GM23248 (cell line): Measurements from ENCODE around the gene TSBP1. TPM values are rescaled to one million over a fixed set of nuclear protein-coding genes. Genes with fewer than 3 reads are reported as not detected.

Experiments used
- DNase-seq: peaks from one replicate; pipeline ENCODE4 v3.0.0-alpha.2; 2015
- H2AFZ ChIP-seq: fragments of 200-600 bp; sonication (generic); 2 replicates; pipeline ENCODE4 v1.6.1; 2016; ENCODE audit warnings: antibody characterized with exemption
- H3F3A ChIP-seq: fragments of 200-600 bp; sonication (generic); 2 replicates; pipeline ENCODE4 v1.6.1; 2016; ENCODE audit warnings: mild to moderate bottlenecking, antibody characterized with exemption, mixed run types; ENCODE audit not compliant: insufficient read depth
- H3K27ac ChIP-seq: fragments of 200-600 bp; sonication (generic); 2 replicates; pipeline ENCODE4 v1.5.1; 2016; ENCODE audit warnings: mild to moderate bottlenecking
- H3K27me3 ChIP-seq: fragments of 200-600 bp; sonication (generic); replicated peaks from 2 replicates; pipeline ENCODE4 v1.6.1; 2016; ENCODE audit warnings: mild to moderate bottlenecking; ENCODE audit not compliant: insufficient read depth
- H3K36me3 ChIP-seq: fragments of 200-600 bp; sonication (generic); 2 replicates; pipeline ENCODE4 v1.6.1; 2016; ENCODE audit warnings: low read depth, mild to moderate bottlenecking
- H3K4me1 ChIP-seq: fragments of 200-600 bp; sonication (generic); 2 replicates; pipeline ENCODE4 v1.6.1; 2016; ENCODE audit warnings: mild to moderate bottlenecking; ENCODE audit not compliant: insufficient read depth
- H3K4me2 ChIP-seq: fragments of 200-600 bp; sonication (generic); one replicate; pipeline ENCODE4 v1.6.1; 2016; ENCODE audit warnings: mild to moderate bottlenecking; ENCODE audit not compliant: unreplicated experiment
- H3K4me3 ChIP-seq: fragments of 200-600 bp; sonication (generic); 2 replicates; pipeline ENCODE4 v1.5.1; 2016; ENCODE audit warnings: mild to moderate bottlenecking
- H3K79me2 ChIP-seq: fragments of 200-600 bp; sonication (generic); 2 replicates; pipeline ENCODE4 v1.6.1; 2016; ENCODE audit warnings: mild to moderate bottlenecking; ENCODE audit not compliant: insufficient read depth
- H3K9ac ChIP-seq: fragments of 200-600 bp; sonication (generic); 2 replicates; pipeline ENCODE4 v1.6.1; 2016; ENCODE audit warnings: mild to moderate bottlenecking
- H3K9me2 ChIP-seq: fragments of 200-600 bp; sonication (generic); 2 replicates; pipeline ENCODE4 v1.6.1; 2016; ENCODE audit warnings: mixed run types, mild to moderate bottlenecking, moderate library complexity; ENCODE audit not compliant: insufficient read depth
- H3K9me3 ChIP-seq: fragments of 200-600 bp; sonication (generic); one replicate; pipeline ENCODE4 v1.6.1; 2017; ENCODE audit warnings: low read depth
- H4K20me1 ChIP-seq: fragments of 200-600 bp; sonication (generic); 2 replicates; pipeline ENCODE4 v1.6.0; 2016; ENCODE audit not compliant: insufficient read depth
- EZH2 ChIP-seq: fragments of 200-600 bp; sonication (generic); IDR thresholded peaks from 2 replicates; pipeline ENCODE4 v1.6.1; 2018; ENCODE audit warnings: antibody characterized with exemption, mild to moderate bottlenecking; ENCODE audit not compliant: insufficient read depth, poor library complexity, severe bottlenecking
- EZH2phosphoT487 ChIP-seq: fragments of 200-600 bp; sonication (generic); IDR thresholded peaks from 2 replicates; pipeline ENCODE4 v1.6.1; 2018; ENCODE audit warnings: antibody characterized with exemption, moderate library complexity, mild to moderate bottlenecking, low read depth; ENCODE audit not compliant: insufficient read depth
- WGBS, 2 experiments: methylation state at CpG; one replicate each; pipeline ENCODE4 v1.1.6; 2015 to 2017; ENCODE audit warnings: low lambda C conversion rate in 2 of 2, low coverage in 1 of 2; ENCODE audit errors: missing lambda C conversion rate in 2 of 2; 5-methylcytosine and 5-hydroxymethylcytosine counted together
- in situ Hi-C: fragments of 300-500 bp; cut with MboI; formaldehyde crosslinking; loops from 2 replicates; pipeline ENCODE4 v1.15.0; 2020
- polyA plus RNA-seq: library from polyadenylated mRNA; unstranded; fragments of >200 nt; fragmentation: Nextera tagmentation; extraction: Ambion mirVana; gene quantifications from 2 replicates; pipeline ENCODE4 v1.2.1, GENCODE V29; 2016
- total RNA-seq: library from RNA; depleted of rRNA; stranded (reverse); fragments of >200 nt; shearing (Covaris generic); gene quantifications from 2 replicates; pipeline ENCODE4 v1.2.3, GENCODE V29; 2014

The TSBP1 gene
- total and polyA plus RNA-seq, 2 experiments from 2014 or later, result not detected

- Histone ChIP-seq H3K9me2 (no peaks in the 10 kb centered on the region), H3K27ac (no peak overlapping the region), H4K20me1 (no peaks in the 10 kb centered on the region), H2AFZ (no peak overlapping the region), H3K36me3 (no peaks in the 10 kb centered on the region), H3F3A (no peaks in the 10 kb centered on the region), H3K4me2 (no peak overlapping the region), H3K4me3 (no peak overlapping the region), H3K27me3 (peaks cover 4% of the 10 kb centered on the region; the same call in 1 of the 2 replicates), H3K79me2 (no peaks in the 10 kb centered on the region), H3K9ac (no peak overlapping the region), H3K9me3 (no peaks in the 10 kb centered on the region), H3K4me1 (no peaks in the 10 kb centered on the region)
- WGBS, 2 experiments, result 71 to 73% methylated on average over 1 of the region's 1 CpG
- DNase-seq, result no peak
- TF ChIP-seq EZH2phosphoT487, result no peak
- TF ChIP-seq EZH2, result no peak
- in situ Hi-C loops, result no loop called here
Measured at GRCh38 chr6:32386040-32386439, 14.3 kb upstream of the TSBP1 start.

GRCh38 chr6:32382757-32383420 is 11.2 kb upstream of the TSBP1 start:
- Histone ChIP-seq H3K4me2 (no peak overlapping the region), H2AFZ (no peak overlapping the region), H3K4me3 (no peak overlapping the region), H3F3A (no peaks in the 10 kb centered on the region), H3K9ac (no peak overlapping the region), H4K20me1 (no peaks in the 10 kb centered on the region), H3K27ac (no peak overlapping the region), H3K36me3 (no peaks in the 10 kb centered on the region), H3K79me2 (no peaks in the 10 kb centered on the region), H3K4me1 (no peaks in the 10 kb centered on the region), H3K9me2 (no peaks in the 10 kb centered on the region), H3K9me3 (no peaks in the 10 kb centered on the region), H3K27me3 (peaks cover under 1% of the 10 kb centered on the region; the same call in 1 of the 2 replicates)
- in situ Hi-C loops, result no loop called here
- 0 to 4% methylated on average over 1 of the region's 1 CpG for WGBS, 2 experiments
- no peak for TF ChIP-seq EZH2phosphoT487
- no peak for TF ChIP-seq EZH2
- DNase-seq, result no peak

- Histone ChIP-seq H2AFZ (no peak overlapping the region), H3K9me3 (no peaks in the 10 kb centered on the region), H3K4me2 (no peak overlapping the region), H3K27me3 (no peaks in the 10 kb centered on the region; the same call in 1 of the 2 replicates), H3K4me3 (no peak overlapping the region), H3K4me1 (no peaks in the 10 kb centered on the region), H3K9ac (no peak overlapping the region), H4K20me1 (no peaks in the 10 kb centered on the region), H3F3A (no peaks in the 10 kb centered on the region), H3K36me3 (no peaks in the 10 kb centered on the region), H3K79me2 (no peaks in the 10 kb centered on the region), H3K9me2 (no peaks in the 10 kb centered on the region), H3K27ac (no peak overlapping the region)
- WGBS, 2 experiments, result 47 to 55% methylated on average over 2 of the region's 2 CpGs
- in situ Hi-C loops, result no loop called here
- DNase-seq, result no peak
- TF ChIP-seq EZH2phosphoT487, result no peak
Measured at GRCh38 chr6:32379545-32379944, 7.8 kb upstream of the TSBP1 start.

GRCh38 chr6:32375739-32376529 is 4.2 kb upstream of the TSBP1 start:
- no peak for DNase-seq
- no peak for TF ChIP-seq EZH2
- TF ChIP-seq EZH2phosphoT487, result no peak
- H4K20me1 ChIP-seq, result no peaks in the 10 kb centered on the region
- H3F3A ChIP-seq, result peaks cover 2% of the 10 kb centered on the region; the same call in 1 of the 2 replicates
- H3K4me1 ChIP-seq, result peaks cover 8% of the 10 kb centered on the region
- no peak overlapping the region for H2AFZ ChIP-seq
- H3K27ac ChIP-seq, result no peak overlapping the region
- H3K79me2 ChIP-seq, result no peaks in the 10 kb centered on the region
- H3K9me2 ChIP-seq, result no peaks in the 10 kb centered on the region
- no peaks in the 10 kb centered on the region for H3K27me3 ChIP-seq
- in situ Hi-C loops, result no loop called here
- 79 to 80% methylated on average over 7 of the region's 7 CpGs for WGBS, 2 experiments
- no peaks in the 10 kb centered on the region for H3K9me3 ChIP-seq
- no peaks in the 10 kb centered on the region for H3K36me3 ChIP-seq
- no peak overlapping the region for H3K4me2 ChIP-seq
- no peak overlapping the region for H3K4me3 ChIP-seq
- no peak overlapping the region for H3K9ac ChIP-seq
